HepG2 (cell line): ENCODE measurements around the gene SFXN5. TPM values are rescaled to one million over a fixed set of nuclear protein-coding genes. Genes with fewer than 3 reads are reported as not detected.
A peak's percentile ranks its signal among the peaks of the same experiment; 100 is the strongest.

Experiments used
- ERF ChIP-seq: IDR thresholded peaks from 2 replicates; pipeline ENCODE4 v1.6.1; 2018; ENCODE audit warnings: missing biosample characterization, missing genetic modification reagents
- FOSL2 ChIP-seq: sonication (generic); formaldehyde crosslinking; IDR thresholded peaks from 2 replicates; pipeline ENCODE4 v1.4.0; 2020; ENCODE audit warnings: missing genetic modification reagents
- HOXA3 ChIP-seq: sonication (generic); formaldehyde crosslinking; IDR thresholded peaks from 2 replicates; pipeline ENCODE4 v1.5.0; 2020; ENCODE audit warnings: missing genetic modification reagents
- KAT7 ChIP-seq: IDR thresholded peaks from 2 replicates; pipeline ENCODE4 v1.6.1; 2018; ENCODE audit warnings: borderline replicate concordance, missing compliant biosample characterization
- NAIF1 ChIP-seq: sonication (generic); formaldehyde crosslinking; IDR thresholded peaks from 2 replicates; pipeline ENCODE4 v1.5.0; 2020; ENCODE audit warnings: mild to moderate bottlenecking, missing genetic modification reagents, borderline replicate concordance
- NCOA1 ChIP-seq: sonication (generic); formaldehyde crosslinking; IDR thresholded peaks from 2 replicates; pipeline ENCODE4 v1.9.0; 2021; ENCODE audit warnings: missing genetic modification reagents
- SP5 ChIP-seq: IDR thresholded peaks from 2 replicates; pipeline ENCODE4 v1.6.1; 2016; ENCODE audit warnings: low read depth, borderline replicate concordance
- SYNCRIP ChIP-seq: fragments of 200-400 bp; formaldehyde crosslinking; IDR thresholded peaks from 2 replicates; pipeline ENCODE4 v1.6.1; 2018; ENCODE audit warnings: mild to moderate bottlenecking, low read depth, low read length; ENCODE audit not compliant: insufficient read depth
- TRIM24 ChIP-seq: sonication (generic); formaldehyde crosslinking; IDR thresholded peaks from 2 replicates; pipeline ENCODE4 v1.8.0; 2022; ENCODE audit warnings: mild to moderate bottlenecking, missing genetic modification reagents
- ZFP36 ChIP-seq: fragments of 150-350 bp; IDR thresholded peaks from 2 replicates; pipeline ENCODE4 v1.6.1; 2018; ENCODE audit warnings: borderline replicate concordance, low read length, low read depth; ENCODE audit not compliant: partially characterized antibody
- ZFP41 ChIP-seq: sonication (generic); formaldehyde crosslinking; IDR thresholded peaks from 2 replicates; pipeline ENCODE4 v1.4.0; 2020; ENCODE audit warnings: mild to moderate bottlenecking, missing genetic modification reagents, borderline replicate concordance
- ZMAT3 ChIP-seq: sonication (generic); formaldehyde crosslinking; conservative IDR thresholded peaks from 2 replicates; pipeline ENCODE4 v1.7.0; 2021; ENCODE audit warnings: missing genetic modification reagents
- ZNF205 ChIP-seq: IDR thresholded peaks from 2 replicates; pipeline ENCODE4 v1.6.1; 2018; ENCODE audit warnings: missing biosample characterization, missing genetic modification reagents
- ZNF605 ChIP-seq: sonication (generic); formaldehyde crosslinking; IDR thresholded peaks from 2 replicates; pipeline ENCODE4 v1.8.0; 2022; ENCODE audit warnings: mild to moderate bottlenecking, missing genetic modification reagents
- ZSCAN12 ChIP-seq: sonication (generic); formaldehyde crosslinking; IDR thresholded peaks from 2 replicates; pipeline ENCODE4 v1.9.0; 2021; ENCODE audit warnings: mild to moderate bottlenecking, missing genetic modification reagents
- polyA plus RNA-seq, 8 experiments: library from polyadenylated mRNA; depleted of rRNA in 3 of 8; stranded (reverse) in 7 of 8; unstranded in 1 of 8; fragments of >200 nt; fragmentation: Illumina TruSeq in 4 of 8; extraction: Trizol in 4 of 8; gene quantifications; 2 replicates each; pipeline versions ENCODE4 v1.2.1 to v1.2.3, GENCODE V29; 2011 to 2016; ENCODE audit warnings: low read depth in 4 of 8, missing spikeins in 1 of 8, mixed read lengths in 1 of 8; ENCODE audit not compliant: insufficient read depth in 1 of 8
- total RNA-seq, 5 experiments: library from RNA; depleted of rRNA; stranded (reverse); fragments of >200 nt; fragmentation: Illumina TruSeq; extraction: Trizol; gene quantifications; 2 replicates each; pipeline ENCODE4 v1.2.3, GENCODE V29; 2016; ENCODE audit warnings: low read depth in 1 of 5
- TF ChIP-seq, protein P1 (sequence below): sonication (generic); formaldehyde crosslinking; IDR thresholded peaks from 2 replicates; pipeline ENCODE4 v1.4.0; 2020; ENCODE audit warnings: missing genetic modification reagents, mild to moderate bottlenecking, borderline replicate concordance
- TF ChIP-seq, protein P2 (sequence below): sonication (generic); formaldehyde crosslinking; IDR thresholded peaks from 2 replicates; pipeline ENCODE4 v1.5.0; 2020; ENCODE audit warnings: mild to moderate bottlenecking, missing genetic modification reagents, moderate library complexity
- TF ChIP-seq, protein P3 (sequence below): sonication (generic); formaldehyde crosslinking; IDR thresholded peaks from 2 replicates; pipeline ENCODE4 v1.4.0; 2020; ENCODE audit warnings: missing genetic modification reagents
- TF ChIP-seq, protein P4 (sequence below): IDR thresholded peaks from 2 replicates; pipeline ENCODE4 v1.6.1; 2016
- TF ChIP-seq, protein P5 (sequence below): sonication (generic); formaldehyde crosslinking; IDR thresholded peaks from 2 replicates; pipeline ENCODE4 v1.4.0; 2020; ENCODE audit warnings: missing genetic modification reagents

Gene SFXN5
- total and polyA plus RNA-seq, 2 of the 13 experiments (the other 11 are each of a cell fraction or from before 2014, with no cell fraction given), result 34.9 to 37.4 TPM

DNA sequence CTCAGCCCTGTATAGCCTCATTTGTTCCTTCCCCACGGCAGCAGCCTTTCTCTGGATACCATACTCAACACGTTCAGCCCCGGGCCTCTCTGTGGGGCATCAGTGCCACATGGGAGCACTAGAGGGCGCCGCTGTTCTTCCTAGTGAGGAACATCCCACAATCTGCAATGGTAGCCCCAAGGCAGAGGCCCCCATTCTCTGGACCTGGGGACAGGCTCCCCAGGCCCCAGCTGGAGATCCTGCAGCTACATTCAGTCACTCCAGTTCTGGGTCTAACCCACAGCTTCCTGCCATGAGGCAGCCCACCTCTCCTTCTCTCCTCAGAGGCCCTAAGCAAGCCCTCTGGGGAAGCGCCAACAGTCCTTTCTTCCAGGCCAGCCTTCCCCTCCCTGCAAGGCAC lies 14.2 kb upstream of the SFXN5 start (continued):
- TF ChIP-seq, protein P1, sequence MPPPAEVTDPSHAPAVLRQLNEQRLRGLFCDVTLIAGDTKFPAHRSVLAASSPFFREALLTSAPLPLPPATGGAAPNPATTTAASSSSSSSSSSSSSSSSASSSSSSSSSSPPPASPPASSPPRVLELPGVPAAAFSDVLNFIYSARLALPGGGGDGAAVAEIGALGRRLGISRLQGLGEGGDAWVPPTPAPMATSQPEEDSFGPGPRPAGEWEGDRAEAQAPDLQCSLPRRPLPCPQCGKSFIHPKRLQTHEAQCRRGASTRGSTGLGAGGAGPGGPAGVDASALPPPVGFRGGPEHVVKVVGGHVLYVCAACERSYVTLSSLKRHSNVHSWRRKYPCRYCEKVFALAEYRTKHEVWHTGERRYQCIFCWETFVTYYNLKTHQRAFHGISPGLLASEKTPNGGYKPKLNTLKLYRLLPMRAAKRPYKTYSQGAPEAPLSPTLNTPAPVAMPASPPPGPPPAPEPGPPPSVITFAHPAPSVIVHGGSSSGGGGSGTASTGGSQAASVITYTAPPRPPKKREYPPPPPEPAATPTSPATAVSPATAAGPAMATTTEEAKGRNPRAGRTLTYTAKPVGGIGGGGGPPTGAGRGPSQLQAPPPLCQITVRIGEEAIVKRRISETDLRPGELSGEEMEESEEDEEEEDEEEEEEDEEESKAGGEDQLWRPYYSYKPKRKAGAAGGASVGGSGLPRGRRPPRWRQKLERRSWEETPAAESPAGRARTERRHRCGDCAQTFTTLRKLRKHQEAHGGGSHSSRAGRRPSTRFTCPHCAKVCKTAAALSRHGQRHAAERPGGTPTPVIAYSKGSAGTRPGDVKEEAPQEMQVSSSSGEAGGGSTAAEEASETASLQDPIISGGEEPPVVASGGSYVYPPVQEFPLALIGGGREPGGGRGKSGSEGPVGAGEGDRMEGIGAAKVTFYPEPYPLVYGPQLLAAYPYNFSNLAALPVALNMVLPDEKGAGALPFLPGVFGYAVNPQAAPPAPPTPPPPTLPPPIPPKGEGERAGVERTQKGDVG, result no peak
- TF ChIP-seq ZSCAN12 (CRISPR knock-in tag) (no peak), ZFP36 (no peak), FOSL2 (no peak; the same call in 1 of the 2 replicates), NCOA1 (CRISPR knock-in tag) (no peak), ZFP41 (CRISPR knock-in tag) (no peak), ZMAT3 (no peak), KAT7 (CRISPR knock-in tag) (no peak), SP5 (no peak), ZNF605 (CRISPR knock-in tag) (no peak), TRIM24 (CRISPR knock-in tag) (no peak), ZNF205 (CRISPR knock-in tag) (no peak), SYNCRIP (no peak), ERF (CRISPR knock-in tag) (0 out of 2 replicates have a peak, but pooled peaks have one; percentile 37), HOXA3 (CRISPR knock-in tag) (no peak; the same call in 1 of the 2 replicates), NAIF1 (CRISPR knock-in tag) (no peak)
- TF ChIP-seq, protein P2, sequence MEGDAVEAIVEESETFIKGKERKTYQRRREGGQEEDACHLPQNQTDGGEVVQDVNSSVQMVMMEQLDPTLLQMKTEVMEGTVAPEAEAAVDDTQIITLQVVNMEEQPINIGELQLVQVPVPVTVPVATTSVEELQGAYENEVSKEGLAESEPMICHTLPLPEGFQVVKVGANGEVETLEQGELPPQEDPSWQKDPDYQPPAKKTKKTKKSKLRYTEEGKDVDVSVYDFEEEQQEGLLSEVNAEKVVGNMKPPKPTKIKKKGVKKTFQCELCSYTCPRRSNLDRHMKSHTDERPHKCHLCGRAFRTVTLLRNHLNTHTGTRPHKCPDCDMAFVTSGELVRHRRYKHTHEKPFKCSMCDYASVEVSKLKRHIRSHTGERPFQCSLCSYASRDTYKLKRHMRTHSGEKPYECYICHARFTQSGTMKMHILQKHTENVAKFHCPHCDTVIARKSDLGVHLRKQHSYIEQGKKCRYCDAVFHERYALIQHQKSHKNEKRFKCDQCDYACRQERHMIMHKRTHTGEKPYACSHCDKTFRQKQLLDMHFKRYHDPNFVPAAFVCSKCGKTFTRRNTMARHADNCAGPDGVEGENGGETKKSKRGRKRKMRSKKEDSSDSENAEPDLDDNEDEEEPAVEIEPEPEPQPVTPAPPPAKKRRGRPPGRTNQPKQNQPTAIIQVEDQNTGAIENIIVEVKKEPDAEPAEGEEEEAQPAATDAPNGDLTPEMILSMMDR, result peak; percentile 99
- TF ChIP-seq, protein P3, sequence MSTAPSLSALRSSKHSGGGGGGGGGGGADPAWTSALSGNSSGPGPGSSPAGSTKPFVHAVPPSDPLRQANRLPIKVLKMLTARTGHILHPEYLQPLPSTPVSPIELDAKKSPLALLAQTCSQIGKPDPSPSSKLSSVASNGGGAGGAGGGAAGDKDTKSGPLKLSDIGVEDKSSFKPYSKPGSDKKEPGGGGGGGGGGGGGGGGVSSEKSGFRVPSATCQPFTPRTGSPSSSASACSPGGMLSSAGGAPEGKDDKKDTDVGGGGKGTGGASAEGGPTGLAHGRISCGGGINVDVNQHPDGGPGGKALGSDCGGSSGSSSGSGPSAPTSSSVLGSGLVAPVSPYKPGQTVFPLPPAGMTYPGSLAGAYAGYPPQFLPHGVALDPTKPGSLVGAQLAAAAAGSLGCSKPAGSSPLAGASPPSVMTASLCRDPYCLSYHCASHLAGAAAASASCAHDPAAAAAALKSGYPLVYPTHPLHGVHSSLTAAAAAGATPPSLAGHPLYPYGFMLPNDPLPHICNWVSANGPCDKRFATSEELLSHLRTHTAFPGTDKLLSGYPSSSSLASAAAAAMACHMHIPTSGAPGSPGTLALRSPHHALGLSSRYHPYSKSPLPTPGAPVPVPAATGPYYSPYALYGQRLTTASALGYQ (CRISPR knock-in tag), result no peak
- TF ChIP-seq, protein P4, sequence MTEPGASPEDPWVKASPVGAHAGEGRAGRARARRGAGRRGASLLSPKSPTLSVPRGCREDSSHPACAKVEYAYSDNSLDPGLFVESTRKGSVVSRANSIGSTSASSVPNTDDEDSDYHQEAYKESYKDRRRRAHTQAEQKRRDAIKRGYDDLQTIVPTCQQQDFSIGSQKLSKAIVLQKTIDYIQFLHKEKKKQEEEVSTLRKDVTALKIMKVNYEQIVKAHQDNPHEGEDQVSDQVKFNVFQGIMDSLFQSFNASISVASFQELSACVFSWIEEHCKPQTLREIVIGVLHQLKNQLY (CRISPR knock-in tag), result no peak
- TF ChIP-seq, protein P5, sequence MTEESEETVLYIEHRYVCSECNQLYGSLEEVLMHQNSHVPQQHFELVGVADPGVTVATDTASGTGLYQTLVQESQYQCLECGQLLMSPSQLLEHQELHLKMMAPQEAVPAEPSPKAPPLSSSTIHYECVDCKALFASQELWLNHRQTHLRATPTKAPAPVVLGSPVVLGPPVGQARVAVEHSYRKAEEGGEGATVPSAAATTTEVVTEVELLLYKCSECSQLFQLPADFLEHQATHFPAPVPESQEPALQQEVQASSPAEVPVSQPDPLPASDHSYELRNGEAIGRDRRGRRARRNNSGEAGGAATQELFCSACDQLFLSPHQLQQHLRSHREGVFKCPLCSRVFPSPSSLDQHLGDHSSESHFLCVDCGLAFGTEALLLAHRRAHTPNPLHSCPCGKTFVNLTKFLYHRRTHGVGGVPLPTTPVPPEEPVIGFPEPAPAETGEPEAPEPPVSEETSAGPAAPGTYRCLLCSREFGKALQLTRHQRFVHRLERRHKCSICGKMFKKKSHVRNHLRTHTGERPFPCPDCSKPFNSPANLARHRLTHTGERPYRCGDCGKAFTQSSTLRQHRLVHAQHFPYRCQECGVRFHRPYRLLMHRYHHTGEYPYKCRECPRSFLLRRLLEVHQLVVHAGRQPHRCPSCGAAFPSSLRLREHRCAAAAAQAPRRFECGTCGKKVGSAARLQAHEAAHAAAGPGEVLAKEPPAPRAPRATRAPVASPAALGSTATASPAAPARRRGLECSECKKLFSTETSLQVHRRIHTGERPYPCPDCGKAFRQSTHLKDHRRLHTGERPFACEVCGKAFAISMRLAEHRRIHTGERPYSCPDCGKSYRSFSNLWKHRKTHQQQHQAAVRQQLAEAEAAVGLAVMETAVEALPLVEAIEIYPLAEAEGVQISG (CRISPR knock-in tag), result no peak
